ENCODE measurements around the gene FCHO1.

FCHO1 gene

DNA sequence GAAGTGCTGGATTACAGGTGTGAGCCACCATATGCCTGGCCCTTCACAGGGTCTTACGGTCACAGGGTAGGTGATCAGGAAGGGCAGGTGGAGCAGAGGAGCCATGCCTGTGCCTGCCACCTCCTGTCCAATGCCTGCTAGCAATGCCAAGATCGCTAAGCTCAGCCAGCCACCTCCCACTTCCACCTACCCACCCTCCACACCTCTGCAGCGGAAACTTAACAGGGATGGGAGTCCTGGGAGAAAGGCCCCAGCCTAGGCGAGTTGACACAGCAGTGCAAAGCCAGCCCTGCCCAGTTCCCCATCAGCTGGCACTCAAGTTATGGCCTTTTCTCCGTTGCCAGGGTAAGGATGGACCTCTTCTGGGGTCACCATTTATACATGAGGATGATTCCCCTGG is 15.9 kb upstream of the FCHO1 start:
- no peak for DNase-seq (ENCODE audit: low read depth)

DNA sequence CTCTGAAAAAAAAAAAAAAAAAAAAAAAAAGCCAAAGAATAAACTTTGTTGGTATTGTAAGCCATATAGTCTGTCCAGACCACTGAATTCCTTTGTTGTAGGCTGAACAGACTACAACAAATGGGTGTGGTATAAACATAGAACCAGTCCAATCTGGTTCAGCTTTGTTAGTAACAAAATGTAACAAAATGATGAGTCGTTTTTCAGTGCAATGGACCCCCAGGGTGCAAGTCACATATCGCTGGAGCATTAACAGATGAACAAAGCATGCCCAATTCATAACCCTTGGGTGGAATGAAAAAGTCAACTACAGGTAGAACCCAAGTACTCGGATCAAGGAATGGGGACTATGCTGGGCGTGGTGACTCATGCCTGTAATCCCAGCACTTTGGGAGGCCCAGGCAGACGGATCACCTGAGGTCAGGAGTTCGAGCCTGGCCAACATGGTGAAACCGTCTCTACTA is 13.6 kb upstream of the FCHO1 start:
- DNase-seq (ENCODE audit: low read depth), result no peak

DNA sequence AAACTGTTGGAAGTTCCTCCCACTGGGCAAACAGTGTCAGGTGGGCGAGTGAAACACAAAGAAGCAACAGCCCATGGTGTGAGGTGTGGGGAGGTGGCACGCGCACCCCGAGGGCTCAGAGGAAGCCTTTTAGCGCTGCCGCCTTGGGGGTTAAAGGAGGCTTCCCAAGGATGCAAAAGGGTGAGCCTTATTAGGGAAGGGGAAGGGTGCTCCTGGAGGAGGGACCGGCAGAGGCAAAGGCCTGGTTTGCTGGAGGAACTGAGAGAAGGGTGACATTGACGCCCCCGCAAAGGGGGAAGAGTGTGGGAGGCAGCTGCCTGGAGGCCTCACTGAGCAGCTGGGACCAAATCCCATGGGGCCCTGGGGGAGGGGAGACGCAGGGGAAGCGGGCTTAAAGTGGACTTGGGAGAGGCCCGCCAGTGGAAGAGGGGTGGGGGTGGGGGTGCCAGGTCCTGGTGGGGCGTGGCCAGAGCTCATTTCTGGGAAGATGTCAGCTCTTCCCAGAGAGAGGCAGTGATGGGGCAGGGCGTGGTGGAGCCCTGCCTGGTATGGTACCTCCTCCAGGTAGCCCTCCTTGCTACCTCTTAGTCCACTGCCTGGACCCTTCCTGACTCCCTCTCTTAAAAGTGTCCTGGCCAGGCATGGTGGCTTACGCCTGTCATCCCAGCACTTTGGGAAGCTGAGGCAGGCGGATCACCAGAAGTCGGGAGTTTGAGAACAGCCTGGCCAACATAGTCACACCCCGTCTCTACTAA is 12.0 kb upstream of the FCHO1 start:
- no peak for DNase-seq (ENCODE audit: low read depth)

DNA sequence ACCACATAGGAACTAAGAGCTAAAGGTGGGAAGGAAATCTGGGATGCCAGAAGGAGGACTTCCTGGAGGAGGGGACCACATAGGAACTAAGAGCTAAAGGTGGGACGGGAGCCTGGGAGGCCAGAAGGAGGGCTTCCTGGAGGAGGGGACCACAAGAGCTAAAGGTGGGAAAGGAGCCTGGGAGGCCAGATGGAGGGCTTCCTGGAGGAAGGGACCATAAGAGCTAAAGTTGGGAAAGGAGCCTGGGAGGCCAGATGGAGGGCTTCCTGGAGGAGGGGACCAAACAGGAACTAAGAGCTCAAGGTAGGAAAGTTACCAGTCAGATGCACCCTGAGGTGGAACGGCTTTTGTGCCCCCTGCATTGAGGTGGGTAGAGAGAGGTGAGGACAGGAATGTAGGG is 9.8 kb upstream of the FCHO1 start:
- DNase-seq (ENCODE audit: low read depth), result no peak

DNA sequence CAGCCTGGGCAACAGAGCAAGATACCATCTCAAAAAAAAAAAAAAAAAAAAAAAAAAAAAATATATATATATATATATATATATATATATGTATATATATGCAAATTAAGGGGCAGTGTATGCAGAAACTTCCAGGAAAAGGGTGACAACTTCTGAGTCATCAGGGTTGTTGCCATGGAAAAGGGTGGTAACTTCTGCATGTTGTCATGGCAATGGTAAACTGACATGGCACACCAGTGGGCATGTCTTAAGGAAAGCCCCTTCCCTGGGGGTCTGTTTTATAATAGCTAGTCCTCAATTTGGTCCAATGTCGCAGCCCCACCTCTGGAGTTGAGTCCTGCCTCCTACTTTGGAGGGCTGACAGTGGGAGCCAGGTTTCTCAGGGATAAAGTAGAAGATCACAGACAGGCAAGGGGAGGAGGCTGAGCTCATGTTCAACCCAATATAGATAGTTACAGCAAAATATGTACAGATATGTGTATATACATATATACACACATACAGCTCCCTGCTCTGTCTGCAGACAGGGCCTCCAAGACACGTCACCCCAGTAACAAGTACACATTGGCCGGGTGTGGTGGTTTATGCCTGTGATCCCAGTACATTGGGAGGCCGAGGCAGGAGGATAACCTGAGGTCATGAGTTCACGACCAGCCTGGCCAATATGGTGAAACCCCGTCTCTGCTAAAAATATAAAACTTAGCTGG is 7.2 kb upstream of the FCHO1 start:
- no peak for DNase-seq (ENCODE audit: low read depth)

DNA sequence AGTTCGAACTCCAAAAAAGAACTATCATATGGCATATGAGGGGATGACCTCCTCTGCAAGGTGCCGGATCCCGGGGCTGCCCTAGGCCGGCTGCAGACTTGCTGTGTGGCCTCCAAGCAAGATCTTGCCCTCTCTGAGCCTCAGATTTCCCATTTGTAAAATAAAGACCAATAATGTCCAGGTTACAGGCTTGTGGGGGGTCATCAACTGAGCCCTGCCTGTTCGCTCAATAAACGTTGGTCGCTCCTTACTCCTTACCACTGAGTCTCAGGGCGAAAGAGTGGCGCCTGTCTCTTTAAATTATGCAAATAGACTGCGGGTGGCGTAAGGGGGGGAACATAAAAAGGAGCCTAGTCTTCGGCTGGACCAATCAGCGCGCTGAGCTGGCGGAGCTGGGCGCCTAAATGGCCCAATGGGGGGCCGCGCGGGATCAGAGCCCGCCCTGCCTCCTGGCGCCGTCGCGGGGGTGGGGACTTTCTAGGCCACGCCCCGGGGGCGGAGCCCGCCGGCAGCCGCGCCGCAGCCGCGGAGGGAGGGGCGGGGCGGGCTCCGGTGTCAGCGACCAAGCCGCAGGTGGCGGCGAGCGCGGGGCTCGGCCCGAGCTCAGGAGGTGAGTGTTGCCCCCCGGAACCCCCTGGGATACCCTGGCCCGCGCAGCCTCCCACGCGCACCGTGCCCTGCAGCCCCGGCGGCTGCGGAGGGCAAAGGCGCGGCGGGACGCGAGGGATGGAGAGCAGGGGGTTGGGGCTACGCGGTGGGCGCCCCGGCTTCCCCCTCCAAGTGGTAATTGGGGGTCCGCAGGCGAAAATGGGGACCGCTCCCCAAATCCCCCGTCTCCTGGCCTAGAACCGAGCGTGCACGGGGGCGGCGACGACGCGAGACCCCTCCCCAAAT is 3.8 kb upstream of the FCHO1 start:
- peak; percentile 87 for DNase-seq (ENCODE audit: low read depth)

DNA sequence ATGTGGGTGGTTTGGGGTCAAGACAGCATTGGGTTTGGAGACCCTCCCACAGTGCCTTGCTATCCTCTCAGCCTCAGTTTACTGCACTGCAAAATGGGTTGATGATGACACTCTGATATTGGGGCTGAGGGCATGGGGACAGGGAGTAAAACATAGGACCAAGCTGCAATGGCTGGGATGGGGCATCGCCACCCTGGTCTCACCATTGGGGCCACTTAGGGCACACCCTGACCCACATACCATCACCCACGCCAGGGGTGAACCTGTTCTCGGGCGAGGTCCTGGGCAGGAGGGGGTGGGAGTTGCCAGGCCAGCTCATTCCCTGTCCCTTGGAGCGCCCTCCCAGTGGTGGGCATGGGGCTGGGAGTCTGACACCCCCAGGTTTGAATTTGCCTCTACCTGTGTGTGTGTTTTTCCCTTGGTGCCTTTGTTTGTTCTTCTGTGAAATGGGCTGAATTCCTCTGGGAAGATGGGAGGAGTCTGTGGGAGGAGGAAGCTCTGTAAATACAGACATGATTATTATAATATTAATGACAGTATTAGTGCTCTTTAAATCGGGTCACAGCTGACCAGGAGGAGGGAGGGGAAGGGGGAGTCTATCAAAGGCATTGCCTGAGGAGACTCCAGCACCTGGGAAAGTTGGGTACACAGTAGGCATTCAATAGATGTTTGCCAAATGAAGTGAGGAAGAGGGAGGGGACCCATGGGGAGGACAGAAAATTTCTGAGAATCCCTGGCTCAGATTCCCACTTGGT is 2.2 kb upstream of the FCHO1 start:
- no peak for DNase-seq (ENCODE audit: low read depth)

DNA sequence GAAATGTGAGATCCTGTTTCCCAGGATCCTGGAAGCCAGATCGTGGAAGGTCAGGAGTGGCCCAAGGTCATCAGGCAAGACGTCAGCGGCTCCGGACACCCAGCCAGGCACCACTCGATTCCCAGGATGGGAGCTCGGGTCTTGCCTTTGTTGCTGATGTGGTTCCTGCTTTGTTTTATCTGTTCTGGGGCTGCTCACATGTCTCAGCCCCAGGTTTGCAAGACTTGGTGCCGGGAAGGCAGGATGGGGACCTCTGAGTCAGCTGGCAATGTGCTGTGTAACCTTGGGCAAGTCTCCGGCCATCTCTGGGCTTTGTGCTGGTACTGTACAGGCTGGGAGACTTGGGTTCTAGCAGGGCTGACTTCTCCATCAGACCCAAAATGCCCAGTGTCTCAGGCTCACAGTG is 1.4 kb upstream of the FCHO1 start:
- DNase-seq (ENCODE audit: low read depth), result no peak

DNA sequence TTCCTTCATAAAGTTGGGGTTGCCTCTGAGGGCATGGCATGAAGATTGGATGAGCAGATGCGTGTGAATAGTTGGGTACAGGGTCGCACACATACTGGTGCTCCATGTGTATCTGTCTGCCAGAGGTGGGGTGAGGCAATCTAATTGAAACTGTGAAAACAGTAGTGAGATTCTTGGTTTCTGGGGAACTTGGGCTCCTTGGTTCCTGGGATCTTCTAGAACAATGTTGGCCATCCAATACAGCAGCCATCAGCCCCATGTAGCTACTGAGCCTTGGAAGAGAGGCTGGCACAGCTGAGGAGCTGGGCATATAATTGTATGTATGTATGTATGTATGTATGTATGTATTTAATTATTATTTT is 616 bp downstream of the FCHO1 start:
- DNase-seq (ENCODE audit: low read depth), result no peak

DNA sequence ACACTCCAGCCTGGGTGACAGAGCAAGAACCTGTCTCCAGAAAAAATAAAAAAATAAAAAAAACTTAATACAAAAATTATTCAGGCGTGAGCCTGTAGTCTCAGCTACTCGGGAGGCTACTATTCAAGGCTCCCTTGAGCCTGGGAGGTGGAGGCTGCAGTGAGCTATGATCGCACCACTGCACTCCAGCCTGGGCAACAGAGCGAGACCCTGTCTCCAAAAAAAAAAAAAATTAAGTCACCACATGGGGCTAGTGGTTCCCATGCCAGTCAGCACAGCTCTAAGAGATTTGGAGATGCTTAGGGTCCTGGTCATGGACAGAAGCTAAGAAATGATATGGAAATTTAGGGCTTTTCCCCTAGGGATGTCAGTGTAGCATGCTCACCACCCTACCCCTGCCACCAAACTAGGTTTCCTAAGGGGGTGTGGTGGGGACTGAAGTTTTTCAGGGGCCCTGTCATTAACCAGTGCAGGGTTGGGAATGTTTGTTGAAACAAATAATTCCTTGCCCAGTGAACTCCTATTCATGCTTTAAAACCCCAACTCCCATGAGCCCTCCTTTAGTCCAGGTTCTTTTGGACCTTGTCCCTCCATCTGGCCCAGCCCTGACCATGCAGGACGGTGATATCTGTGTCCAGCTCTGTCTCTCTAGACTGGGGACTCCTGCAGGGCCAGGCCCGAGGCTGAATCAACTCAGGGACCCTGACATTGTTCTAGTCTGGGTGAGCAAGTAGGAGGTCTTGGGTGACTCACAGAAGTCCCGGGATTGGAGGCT is 1.8 kb downstream of the FCHO1 start:
- DNase-seq (ENCODE audit: low read depth), result no peak

DNA sequence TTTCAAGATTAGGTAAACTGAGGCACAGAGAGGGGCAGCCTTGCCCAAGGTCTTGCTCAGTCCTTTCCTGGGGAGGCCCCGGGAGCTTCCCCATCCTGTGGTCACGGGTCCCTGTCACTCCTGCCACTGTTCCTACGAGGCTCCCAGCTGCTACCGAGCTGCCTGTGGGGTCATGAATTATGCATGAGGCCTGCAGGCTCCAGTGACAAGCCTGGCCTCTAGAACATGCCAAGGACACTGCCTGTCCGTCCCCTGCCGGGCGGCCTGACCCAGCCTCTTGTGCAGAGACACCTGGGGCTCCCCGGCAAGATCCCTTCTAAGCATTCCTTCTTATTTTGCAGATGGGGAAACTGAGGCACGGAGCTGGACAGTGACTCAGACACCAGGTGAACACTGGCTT is 2.7 kb downstream of the FCHO1 start:
- DNase-seq (ENCODE audit: low read depth), result no peak

DNA sequence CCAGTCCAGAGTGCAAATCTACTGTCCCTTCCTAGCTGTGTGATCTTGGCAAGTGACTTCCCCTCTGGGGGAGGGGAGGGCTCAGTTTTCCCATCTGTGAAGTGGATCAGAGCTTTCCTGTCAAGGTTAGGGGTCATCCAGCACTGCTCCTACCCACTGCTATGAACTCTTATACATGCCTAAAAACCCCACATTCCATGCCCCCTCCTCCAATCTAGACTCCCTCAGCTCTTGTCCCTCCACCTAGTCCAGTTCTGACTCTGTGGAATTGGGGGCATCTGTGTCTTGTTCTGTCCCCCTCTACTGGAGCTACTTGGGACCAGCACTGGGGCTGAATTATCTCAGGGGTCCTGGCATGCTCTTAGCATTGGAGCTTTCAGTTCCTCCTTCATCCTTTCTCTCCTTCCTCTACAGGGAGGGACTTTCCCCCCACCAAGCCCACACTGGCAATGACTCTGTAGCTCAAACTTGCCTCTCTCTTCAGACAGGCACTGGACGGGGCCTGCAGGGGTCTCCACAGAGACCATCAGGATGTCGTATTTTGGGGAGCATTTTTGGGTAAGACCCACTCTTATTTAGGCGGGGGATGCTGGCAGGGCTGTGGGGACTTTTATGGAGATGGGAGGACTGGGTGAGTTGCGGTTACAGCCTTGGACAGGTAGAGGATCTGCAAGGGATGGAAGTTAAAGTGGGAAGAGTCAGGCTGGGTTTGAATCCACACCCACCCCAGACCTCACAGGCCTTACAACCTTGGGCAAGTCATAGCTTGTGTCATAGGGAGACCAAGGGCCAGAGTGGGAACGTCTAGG is 3.6 kb downstream of the FCHO1 start:
- no peak for DNase-seq (ENCODE audit: low read depth)

DNA sequence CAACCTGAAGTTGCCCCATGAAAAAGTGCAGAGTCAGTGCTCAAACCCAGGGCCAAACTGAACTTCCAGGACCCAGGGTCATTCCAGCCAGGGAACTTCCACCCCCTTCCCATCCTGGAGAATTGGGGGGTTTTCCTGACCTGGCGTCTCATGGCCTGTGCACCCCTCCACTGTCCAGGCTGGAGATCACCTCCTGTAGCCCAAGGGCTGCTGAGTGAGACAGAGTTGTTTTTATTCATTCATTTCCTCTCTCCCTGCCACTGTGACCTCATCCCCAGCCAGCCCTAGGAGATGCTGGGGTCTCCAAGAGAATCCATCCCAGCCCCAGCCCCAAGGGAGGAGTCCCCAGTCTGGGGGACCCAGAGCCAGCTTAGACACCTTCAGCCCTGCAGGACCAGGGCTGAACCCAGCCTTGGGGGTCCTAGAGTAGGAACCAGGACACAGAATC is 4.2 kb downstream of the FCHO1 start:
- DNase-seq (ENCODE audit: low read depth), result no peak

DNA sequence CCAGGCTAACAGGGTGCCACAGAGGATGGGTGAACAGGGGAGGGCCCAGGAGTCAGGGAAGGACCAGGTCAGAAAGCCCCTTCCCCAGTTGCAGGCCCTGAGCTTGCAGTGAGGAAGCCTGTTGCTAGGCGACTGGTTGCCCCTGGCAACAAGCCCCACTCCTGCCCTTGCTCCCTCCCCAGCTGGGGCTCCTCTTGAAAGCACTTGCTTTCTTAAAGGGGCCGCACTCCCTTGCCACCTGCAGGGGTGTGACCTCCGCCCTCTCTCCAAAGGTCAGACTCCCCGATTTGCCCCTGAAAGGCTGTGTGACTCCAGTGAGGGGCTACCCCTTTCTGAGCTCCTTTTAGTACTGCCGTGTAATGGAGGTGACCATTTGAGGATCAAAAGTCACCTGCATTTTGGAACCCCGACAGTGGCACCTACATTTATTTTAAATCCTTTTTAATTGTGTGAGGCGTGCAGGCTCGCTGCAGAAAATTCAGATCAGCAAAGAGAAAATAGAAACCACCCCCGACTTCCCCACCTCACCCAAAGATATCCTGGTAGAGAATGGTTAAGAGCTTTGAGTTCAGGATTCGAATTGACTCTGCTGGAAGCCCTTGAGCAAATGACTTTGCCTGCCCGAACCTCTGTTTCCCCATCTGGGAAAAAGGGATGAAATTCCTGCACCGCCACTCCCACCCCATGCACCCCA is 4.8 kb downstream of the FCHO1 start:
- DNase-seq (ENCODE audit: low read depth), result no peak

DNA sequence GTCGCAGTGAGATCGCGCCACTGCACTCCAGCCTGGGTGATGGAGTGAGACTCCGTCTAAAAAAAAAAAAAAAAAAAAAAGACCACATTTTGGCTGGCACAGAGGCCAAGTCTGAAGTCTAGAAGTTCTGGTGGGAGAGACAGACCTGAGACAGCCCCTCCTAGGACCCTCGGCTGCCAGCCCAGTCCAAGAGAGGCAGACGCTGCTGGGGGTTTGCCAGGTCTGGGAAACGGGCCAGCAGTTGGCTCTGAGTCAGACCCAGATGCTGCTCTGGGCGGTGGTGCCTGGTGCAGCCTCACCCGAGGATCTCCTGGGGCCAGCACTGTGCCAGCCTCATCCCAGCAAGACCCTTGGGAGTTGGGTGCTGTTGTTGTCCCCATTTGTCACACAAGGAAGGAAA is 5.8 kb downstream of the FCHO1 start:
- no peak for DNase-seq (ENCODE audit: low read depth)

DNA sequence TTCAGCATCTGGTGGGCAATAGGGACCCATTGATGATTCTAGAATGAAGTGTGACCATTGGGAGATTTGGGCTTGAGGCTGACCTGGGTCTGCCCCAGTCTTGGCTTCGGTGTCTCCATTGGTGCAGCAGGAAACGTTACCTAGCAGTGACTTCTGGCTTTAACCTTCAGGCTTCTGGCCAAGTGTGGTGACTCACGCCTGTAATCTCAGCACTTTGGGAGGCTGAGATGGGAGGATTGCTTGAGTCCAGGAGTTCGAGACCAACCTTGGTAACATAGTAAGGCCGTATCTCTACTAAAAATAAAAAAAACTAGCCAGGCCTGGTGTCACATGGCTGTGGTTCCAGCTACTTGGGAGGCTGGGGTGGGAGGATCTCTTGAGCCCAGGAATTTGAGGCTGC is 7.2 kb downstream of the FCHO1 start:
- no peak for DNase-seq (ENCODE audit: low read depth)

DNA sequence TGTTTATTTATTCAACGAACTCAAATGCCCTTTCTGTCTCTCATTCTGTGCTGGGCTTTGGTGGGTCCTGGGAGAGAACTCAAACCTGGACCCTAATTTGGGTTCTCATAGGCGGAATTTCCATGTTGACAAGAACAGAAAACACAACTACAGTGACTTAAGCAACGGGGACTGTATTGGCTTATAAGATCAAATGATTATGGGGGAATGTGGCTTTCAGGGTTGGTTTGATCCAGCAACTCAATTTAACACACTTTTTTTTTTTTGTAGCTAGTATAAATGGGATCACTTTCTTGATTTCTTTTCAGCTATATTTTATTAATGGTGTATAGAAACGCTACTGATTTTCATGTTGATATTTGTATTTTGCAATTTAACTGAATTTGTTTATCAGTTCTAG is 9.9 kb downstream of the FCHO1 start:
- DNase-seq (ENCODE audit: low read depth), result no peak

DNA sequence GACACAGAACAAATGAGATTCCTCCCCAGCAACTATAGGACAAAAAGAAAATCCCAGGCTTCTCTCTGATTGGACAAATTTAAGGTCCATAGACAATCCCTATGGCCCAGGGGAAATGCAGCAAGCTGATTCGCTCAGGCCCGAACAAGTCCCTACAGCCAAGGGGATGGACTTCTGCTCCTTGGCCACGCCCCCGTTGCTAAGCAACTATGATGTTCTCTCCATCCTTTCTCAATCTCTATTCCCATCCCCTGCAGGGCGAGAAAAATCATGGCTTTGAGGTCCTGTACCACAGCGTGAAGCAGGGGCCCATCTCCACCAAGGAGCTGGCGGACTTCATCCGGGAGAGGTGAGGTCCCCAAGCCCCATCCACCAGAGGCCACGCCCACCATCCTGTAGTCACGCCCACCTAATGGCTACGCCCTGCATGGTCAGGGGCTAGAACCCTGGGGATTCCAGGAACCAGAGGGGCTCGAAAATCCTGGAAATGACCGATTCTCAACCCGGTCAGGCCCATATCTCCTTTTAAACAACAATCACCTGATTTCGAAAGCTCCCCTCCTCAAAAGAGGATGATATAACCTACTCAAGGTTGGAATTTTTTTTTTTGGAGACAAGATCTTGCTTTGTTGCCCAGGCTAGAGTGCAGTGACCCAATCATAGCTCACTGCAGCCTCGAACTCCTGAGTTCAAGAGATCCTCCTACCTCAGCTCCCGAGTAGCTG is 11.4 kb downstream of the FCHO1 start:
- DNase-seq (ENCODE audit: low read depth), result no peak

DNA sequence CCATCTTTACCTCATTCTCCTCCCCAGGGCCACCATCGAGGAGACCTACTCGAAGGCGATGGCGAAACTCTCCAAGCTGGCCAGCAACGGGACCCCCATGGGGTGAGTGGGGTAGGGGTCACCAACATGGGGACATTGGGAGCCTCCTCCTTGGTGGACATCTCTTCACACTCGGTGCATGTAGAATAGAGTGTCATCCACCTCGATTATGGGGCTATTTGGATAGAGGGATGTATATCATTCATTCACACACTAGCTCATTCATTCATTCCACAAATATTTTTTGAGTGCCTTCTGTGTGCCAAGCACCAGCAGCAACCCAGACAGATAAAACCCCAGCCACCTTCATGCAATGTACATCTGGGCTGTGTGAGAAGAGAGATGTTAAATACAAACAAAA is 13.1 kb downstream of the FCHO1 start:
- no peak for DNase-seq (ENCODE audit: low read depth)

Measured in stimulated activated CD8-positive, alpha-beta memory T cell treated with anti-CD3 and anti-CD28 coated beads, Interleukin-4, amount 100 ng/mL, for 24 hours (primary cell).